MM.1S (cell line): Measurements from ENCODE around the gene VSTM4.

Experiments used
- CTCF ChIP-seq: fragments of 300-600 bp; sonication (generic); IDR thresholded peaks from 2 replicates; pipeline ENCODE4 v1.5.1; 2016; ENCODE audit warnings: antibody characterized with exemption, low read length, mixed read lengths
- EZH2 ChIP-seq: fragments of 300-600 bp; sonication (generic); optimal IDR thresholded peaks from 2 replicates; pipeline ENCODE3; 2017; ENCODE audit warnings: low read depth, mild to moderate bottlenecking, antibody characterized with exemption, low read length, mixed read lengths
- EZH2phosphoT487 ChIP-seq: fragments of 300-600 bp; sonication (generic); IDR thresholded peaks from 2 replicates; pipeline ENCODE4 v1.6.1; 2018; ENCODE audit warnings: antibody characterized with exemption, low read length

DNA sequence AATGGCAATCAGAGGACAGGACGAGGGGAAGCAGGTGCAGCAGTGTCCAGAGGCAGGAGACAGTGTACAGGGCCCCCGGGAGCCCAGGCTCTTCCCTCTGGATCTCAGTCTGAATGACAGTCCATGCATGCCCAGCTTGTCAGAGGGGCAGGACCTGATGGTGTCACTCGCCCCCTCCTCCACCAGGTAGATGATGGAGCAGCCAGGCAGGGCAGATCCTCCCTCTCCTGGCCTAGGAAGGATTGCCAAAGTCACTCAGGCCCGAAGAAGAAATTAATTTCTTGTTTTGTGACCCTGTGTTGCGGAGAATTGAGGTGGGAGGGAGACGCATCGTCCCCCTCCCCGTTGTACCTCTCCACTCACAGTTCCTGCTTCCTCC, 4.0 kb downstream of the VSTM4 start:
- TF ChIP-seq CTCF (no peak), EZH2 (no peak), EZH2phosphoT487 (no peak)
